OCI-LY1 (cell line): Measurements from ENCODE around the gene OR2T6.

Experiments
- EZH2 ChIP-seq: fragments of 200-600 bp; sonication (generic), shearing (Covaris generic); IDR thresholded peaks from 2 replicates; pipeline ENCODE4 v1.8.0; 2017; ENCODE audit warnings: borderline replicate concordance, mixed run types, mild to moderate bottlenecking, antibody characterized with exemption, low read length, moderate library complexity, mixed read lengths
- TF ChIP-seq, protein P1 (sequence below): fragments of 200-600 bp; sonication (generic), shearing (Covaris generic); IDR thresholded peaks from 2 replicates; pipeline ENCODE4 v1.5.1; 2017; ENCODE audit warnings: mild to moderate bottlenecking, antibody characterized with exemption, low read length, moderate library complexity, mixed read lengths

DNA sequence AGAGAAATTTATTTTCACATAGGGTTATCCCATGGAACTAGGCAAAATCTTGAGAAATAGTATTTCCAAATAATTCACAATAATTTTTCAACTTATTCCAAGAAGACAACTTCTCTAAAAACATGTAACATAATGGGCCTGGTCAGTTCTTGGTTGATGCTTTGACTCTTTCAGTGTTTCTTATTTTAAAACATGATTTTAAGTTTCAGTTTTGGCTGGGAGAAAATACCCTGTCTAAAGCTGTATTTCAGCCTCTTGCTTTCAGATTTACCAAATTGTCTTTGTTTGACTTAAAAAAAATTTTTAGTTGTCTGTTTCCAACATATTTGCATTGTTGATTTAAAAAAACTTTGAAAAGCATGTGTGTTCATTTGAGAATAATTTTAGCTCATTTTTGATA is 8.9 kb upstream of the OR2T6 start:
- TF ChIP-seq, protein P1, sequence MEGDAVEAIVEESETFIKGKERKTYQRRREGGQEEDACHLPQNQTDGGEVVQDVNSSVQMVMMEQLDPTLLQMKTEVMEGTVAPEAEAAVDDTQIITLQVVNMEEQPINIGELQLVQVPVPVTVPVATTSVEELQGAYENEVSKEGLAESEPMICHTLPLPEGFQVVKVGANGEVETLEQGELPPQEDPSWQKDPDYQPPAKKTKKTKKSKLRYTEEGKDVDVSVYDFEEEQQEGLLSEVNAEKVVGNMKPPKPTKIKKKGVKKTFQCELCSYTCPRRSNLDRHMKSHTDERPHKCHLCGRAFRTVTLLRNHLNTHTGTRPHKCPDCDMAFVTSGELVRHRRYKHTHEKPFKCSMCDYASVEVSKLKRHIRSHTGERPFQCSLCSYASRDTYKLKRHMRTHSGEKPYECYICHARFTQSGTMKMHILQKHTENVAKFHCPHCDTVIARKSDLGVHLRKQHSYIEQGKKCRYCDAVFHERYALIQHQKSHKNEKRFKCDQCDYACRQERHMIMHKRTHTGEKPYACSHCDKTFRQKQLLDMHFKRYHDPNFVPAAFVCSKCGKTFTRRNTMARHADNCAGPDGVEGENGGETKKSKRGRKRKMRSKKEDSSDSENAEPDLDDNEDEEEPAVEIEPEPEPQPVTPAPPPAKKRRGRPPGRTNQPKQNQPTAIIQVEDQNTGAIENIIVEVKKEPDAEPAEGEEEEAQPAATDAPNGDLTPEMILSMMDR = no peak
- no peak for TF ChIP-seq EZH2
